ENCODE data around the gene TMTC2.

DNA sequence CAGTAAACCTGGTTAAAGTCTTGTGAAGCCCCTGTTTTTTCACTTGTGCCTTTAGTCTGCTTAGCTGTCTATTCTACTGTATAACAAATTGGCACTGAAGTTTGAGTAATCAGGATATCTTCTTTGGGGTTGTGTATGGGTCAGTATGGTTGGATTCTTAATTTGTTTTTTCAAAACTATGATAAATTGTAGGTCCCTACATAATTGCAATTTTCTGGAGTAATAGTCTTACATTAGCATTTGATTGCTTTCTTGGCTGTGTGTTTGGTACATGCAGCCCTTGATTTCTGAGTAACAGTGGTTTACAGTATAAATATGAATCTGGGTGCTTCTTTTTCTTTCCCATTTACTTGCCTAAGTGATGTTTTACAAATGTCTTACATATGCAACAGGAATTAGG, 186.6 kb downstream of the TMTC2 start:
- TF ChIP-seq, protein P1, sequence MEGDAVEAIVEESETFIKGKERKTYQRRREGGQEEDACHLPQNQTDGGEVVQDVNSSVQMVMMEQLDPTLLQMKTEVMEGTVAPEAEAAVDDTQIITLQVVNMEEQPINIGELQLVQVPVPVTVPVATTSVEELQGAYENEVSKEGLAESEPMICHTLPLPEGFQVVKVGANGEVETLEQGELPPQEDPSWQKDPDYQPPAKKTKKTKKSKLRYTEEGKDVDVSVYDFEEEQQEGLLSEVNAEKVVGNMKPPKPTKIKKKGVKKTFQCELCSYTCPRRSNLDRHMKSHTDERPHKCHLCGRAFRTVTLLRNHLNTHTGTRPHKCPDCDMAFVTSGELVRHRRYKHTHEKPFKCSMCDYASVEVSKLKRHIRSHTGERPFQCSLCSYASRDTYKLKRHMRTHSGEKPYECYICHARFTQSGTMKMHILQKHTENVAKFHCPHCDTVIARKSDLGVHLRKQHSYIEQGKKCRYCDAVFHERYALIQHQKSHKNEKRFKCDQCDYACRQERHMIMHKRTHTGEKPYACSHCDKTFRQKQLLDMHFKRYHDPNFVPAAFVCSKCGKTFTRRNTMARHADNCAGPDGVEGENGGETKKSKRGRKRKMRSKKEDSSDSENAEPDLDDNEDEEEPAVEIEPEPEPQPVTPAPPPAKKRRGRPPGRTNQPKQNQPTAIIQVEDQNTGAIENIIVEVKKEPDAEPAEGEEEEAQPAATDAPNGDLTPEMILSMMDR (IDR thresholded peaks at IDR 0.05): no peak
- TF ChIP-seq POLR2A (IDR thresholded peaks at IDR 0.05): no peak
